ENCODE data around the gene FARS2. TPM values are rescaled to one million over a fixed set of nuclear protein-coding genes. Genes with fewer than 3 reads are reported as not detected.

Gene FARS2
- total RNA-seq, 1 experiment from 2014 or later = 15.0 TPM

GRCh38 chr6:5425797-5426196 lies 164.5 kb downstream of the FARS2 start:
- CTCF ChIA-PET = no interaction called here
- no peaks in the 10 kb centered on the region for H3K9me3 Mint-ChIP-seq
- no peaks in the 10 kb centered on the region for H3K27me3 Mint-ChIP-seq (ENCODE audit: low read depth)
- no peak overlapping the region for H3K27ac Mint-ChIP-seq
- TF ChIP-seq ARID4B (CRISPR knock-in tag; IDR thresholded peaks at IDR 0.05; ENCODE audit: borderline replicate concordance) (no peak), GRHL2 (CRISPR knock-in tag; IDR thresholded peaks at IDR 0.05; ENCODE audit: insufficient replicate concordance, severe bottlenecking) (no peak), FOXP1 (CRISPR knock-in tag; IDR thresholded peaks at IDR 0.05; ENCODE audit: borderline replicate concordance) (no peak), MXD4 (CRISPR knock-in tag; IDR thresholded peaks at IDR 0.05; ENCODE audit: borderline replicate concordance) (no peak), EMX1 (CRISPR knock-in tag; IDR thresholded peaks at IDR 0.05) (no peak), MAX (CRISPR knock-in tag; IDR thresholded peaks at IDR 0.05) (no peak), ZNF532 (CRISPR knock-in tag; IDR thresholded peaks at IDR 0.05; ENCODE audit: borderline replicate concordance) (no peak), ZNF396 (CRISPR knock-in tag; IDR thresholded peaks at IDR 0.05; ENCODE audit: borderline replicate concordance) (no peak), CDX4 (CRISPR knock-in tag; IDR thresholded peaks at IDR 0.05; ENCODE audit: borderline replicate concordance) (no peak), HMGXB4 (CRISPR knock-in tag; IDR thresholded peaks at IDR 0.05) (no peak)
- ATAC-seq = no peak
- no peak overlapping the region for H3K4me3 Mint-ChIP-seq
- H3K36me3 Mint-ChIP-seq = no peaks in the 10 kb centered on the region
- H3K4me1 Mint-ChIP-seq = peaks cover 24% of the 10 kb centered on the region
- POLR2A ChIA-PET = no interaction called here
- no peak for DNase-seq (ENCODE audit: low spot score)

- H3K36me3 Mint-ChIP-seq = no peaks in the 10 kb centered on the region
- H3K4me3 Mint-ChIP-seq = no peak overlapping the region
- no peaks in the 10 kb centered on the region for H3K9me3 Mint-ChIP-seq
- ChIA-PET POLR2A (no interaction called here), CTCF (no interaction called here)
- H3K27ac Mint-ChIP-seq = 0 out of 2 replicates have a peak overlapping the region, but pooled peaks have one; percentile 12
- H3K27me3 Mint-ChIP-seq (ENCODE audit: low read depth) = no peaks in the 10 kb centered on the region
- H3K4me1 Mint-ChIP-seq = peaks cover 29% of the 10 kb centered on the region
- DNase-seq (ENCODE audit: low spot score) (no peak), ATAC-seq (no peak)
- no peak for TF ChIP-seq MYBL2 (CRISPR knock-in tag; IDR thresholded peaks at IDR 0.05)
- TF ChIP-seq SP1 (CRISPR knock-in tag; conservative IDR thresholded peaks at IDR 0.05) = no peak
- no peak for TF ChIP-seq ERG (CRISPR knock-in tag; IDR thresholded peaks at IDR 0.05)
- no peak for TF ChIP-seq TP53 (CRISPR knock-in tag; IDR thresholded peaks at IDR 0.05)
- TF ChIP-seq GABPB1 (CRISPR knock-in tag; IDR thresholded peaks at IDR 0.05) = no peak
- no peak for TF ChIP-seq NFATC4 (CRISPR knock-in tag; IDR thresholded peaks at IDR 0.05)
- TF ChIP-seq SOX15 (CRISPR knock-in tag; IDR thresholded peaks at IDR 0.05) = no peak
- TF ChIP-seq ATF6 (CRISPR knock-in tag; IDR thresholded peaks at IDR 0.05) = no peak
- TF ChIP-seq ZNF416 (CRISPR knock-in tag; IDR thresholded peaks at IDR 0.05) = no peak
- TF ChIP-seq E2F1 (CRISPR knock-in tag; IDR thresholded peaks at IDR 0.05) = no peak
Measured at GRCh38 chr6:5427586-5427985, 166.3 kb downstream of the FARS2 start.

All from WTC11 (cell line).